Lower leg skin (tissue), 4 donors: Measurements from ENCODE around the gene RPS27. TPM values are rescaled to one million over a fixed set of nuclear protein-coding genes. Genes with fewer than 3 reads are reported as not detected.
A peak's percentile ranks its signal among the peaks of the same experiment; 100 is the strongest.
"Not testable (repeated sequence)": the region's sequence is repeated elsewhere in the genome, so short reads cannot be mapped to it uniquely, and the experiment has no call there.

ENCODE experiments used
- DNase-seq, 2 donors: peaks; one replicate each; pipeline ENCODE4 v3.0.0-alpha.2; 2019; ENCODE audit warnings: low spot score in 2 of 2
- H3K4me3 ChIP-seq: fragments of 200-600 bp; sonication (generic); 2 replicates; pipeline ENCODE4 v1.5.1; 2017; ENCODE audit warnings: mild to moderate bottlenecking, low read depth; ENCODE audit not compliant: poor library complexity, severe bottlenecking
- CTCF ChIP-seq, 3 donors: fragments of 450-650 bp; IDR thresholded peaks; one replicate each; pipeline ENCODE4 v1.5.1; 2016; ENCODE audit warnings: antibody characterized with exemption in 3 of 3, mild to moderate bottlenecking in 3 of 3, moderate library complexity in 2 of 3
- POLR2A ChIP-seq, 2 donors: fragments of 450-650 bp; IDR thresholded peaks; one replicate each; pipeline ENCODE4 v1.6.1; 2016 to 2017; ENCODE audit warnings: antibody characterized with exemption in 2 of 2, mild to moderate bottlenecking in 1 of 2, moderate library complexity in 1 of 2
- WGBS, 2 donors: methylation state at CpG; one replicate each; pipeline ENCODE4 v1.1.5; 2018; 5-methylcytosine and 5-hydroxymethylcytosine counted together
- intact Hi-C: fragments of 100-400 bp; cut with DNase I; formaldehyde crosslinking; loops from one replicate; pipeline ENCODE4 v1.15.0; 2023; ENCODE audit warnings: low total_unique reads
- total RNA-seq, 4 donors: library from RNA; depleted of rRNA; stranded (reverse); fragments of >200 nt; gene quantifications; one replicate each; pipeline ENCODE4 v1.1.0, GENCODE V29; 2016

Gene RPS27
- total RNA-seq, 4 donors from 2014 or later: 2,137 to 3,917 (median 3,283) TPM

GRCh38 chr1:153978274-153978909 is 12.2 kb upstream of the RPS27 start:
- intact Hi-C loops: loop anchor here (5.0 kb wide), 1 partner anchor 181 kb away; no protein-coding TSS in a partner anchor
- WGBS, 2 donors: 65 to 70% methylated on average over 9 of the region's 9 CpGs
- DNase-seq: no peak
- TF ChIP-seq CTCF (IDR thresholded peaks at IDR 0.05) (no peak), POLR2A (IDR thresholded peaks at IDR 0.05) (no peak)
- no peak overlapping the region for H3K4me3 ChIP-seq

GRCh38 chr1:153979091-153979490 is 11.5 kb upstream of the RPS27 start:
- 91 to 94% methylated on average over 11 to 12 of the region's 12 CpGs for WGBS, 2 donors
- not testable (repeated sequence) for DNase-seq, H3K4me3 ChIP-seq
- intact Hi-C loops: loop anchor here (5.0 kb wide), 1 partner anchor 182 kb away; no protein-coding TSS in a partner anchor

GRCh38 chr1:153981735-153982134 is 8.8 kb upstream of the RPS27 start:
- DNase-seq, H3K4me3 ChIP-seq: not testable (repeated sequence)
- 88 to 93% methylated on average over 2 of the region's 2 CpGs for WGBS, 2 donors
- intact Hi-C loops: loop anchor here (10.0 kb wide), 1 partner anchor 467 kb away; no protein-coding TSS in a partner anchor

- no peak for DNase-seq
- intact Hi-C loops: loop anchor here (10.0 kb wide), 1 partner anchor 470 kb away; no protein-coding TSS in a partner anchor
These were observed 6.3 kb upstream of the RPS27 start for GRCh38 chr1:153984123-153984894.

GRCh38 chr1:153985341-153985912 is 5.1 kb upstream of the RPS27 start:
- DNase-seq: peak; percentile 53 to 92
- H3K4me3 ChIP-seq: peak overlapping the region; percentile 40
- TF ChIP-seq POLR2A (IDR thresholded peaks at IDR 0.05) (no peak), CTCF (IDR thresholded peaks at IDR 0.05) (no peak)
- WGBS, 2 donors: 14% methylated on average over 7 of the region's 7 CpGs
- intact Hi-C loops: loop anchor here (5.0 to 10.0 kb wide), 2 partner anchors 183 to 471 kb away; no protein-coding TSS in a partner anchor

More at GRCh38 chr1:153984123-153984894, 6.3 kb upstream of the RPS27 start:
- 60 to 70% methylated on average over 6 of the region's 6 CpGs for WGBS, 2 donors
- H3K4me3 ChIP-seq: no peak overlapping the region
- no peak for TF ChIP-seq CTCF (IDR thresholded peaks at IDR 0.05)
- no peak for TF ChIP-seq POLR2A (IDR thresholded peaks at IDR 0.05)

GRCh38 chr1:153985941-153986761 is 4.4 kb upstream of the RPS27 start, which contains the start of gene RAB13:
Gene RAB13, minus strand, starts transcription at chr1:153986339. Its CDS starts 103 bp downstream, at chr1:153986236.
- H3K4me3 ChIP-seq: peak within 1 kb of the TSS; percentile 40
- peak; percentile 84 to 97 for DNase-seq
- no peak for TF ChIP-seq POLR2A (IDR thresholded peaks at IDR 0.05)
- TF ChIP-seq CTCF (IDR thresholded peaks at IDR 0.05): peak in 1 of 3 donors; percentile 11
- intact Hi-C loops: loop anchor here (2.0 to 10.0 kb wide), 3 partner anchors 39 to 471 kb away; partner anchors contain the start of gene DENND4B
- 2 to 4% methylated on average over 29 to 32 of the region's 32 CpGs for WGBS, 2 donors
